Activated naive CD4-positive, alpha-beta T cell treated with anti-CD3 and anti-CD28 coated beads for 36 hours (primary cell): ENCODE data around the gene NID2. TPM values are rescaled to one million over a fixed set of nuclear protein-coding genes. Genes with fewer than 3 reads are reported as not detected.

ENCODE experiments used
- CTCF ChIA-PET: fragments of 350-600 bp; sonication (Branson Sonifier 250); formaldehyde crosslinking; loops from one replicate; lab custom pipeline; 2021; ENCODE audit warnings: antibody characterized with exemption; lab: Charles Lee
- DNase-seq: peaks from one replicate; pipeline ENCODE4 v3.0.0-alpha.2; 2020
- H3K27ac Mint-ChIP-seq: one replicate; pipeline ENCODE4 v1.8.0; 2021; ENCODE audit warnings: mild to moderate bottlenecking, mixed read lengths
- H3K27me3 Mint-ChIP-seq: one replicate; pipeline ENCODE4 v1.8.0; 2021; ENCODE audit warnings: low read depth, mixed read lengths
- H3K36me3 Mint-ChIP-seq: one replicate; pipeline ENCODE4 v1.8.0; 2021; ENCODE audit warnings: low read depth, mixed read lengths
- H3K4me1 Mint-ChIP-seq: one replicate; pipeline ENCODE4 v1.8.0; 2021; ENCODE audit warnings: low read depth, mixed read lengths
- H3K4me3 Mint-ChIP-seq: one replicate; pipeline ENCODE4 v1.8.0; 2021; ENCODE audit warnings: mild to moderate bottlenecking, moderate library complexity, mixed read lengths
- H3K9me3 Mint-ChIP-seq: one replicate; pipeline ENCODE4 v1.8.0; 2021; ENCODE audit warnings: mixed read lengths
- intact Hi-C: fragments of 100-400 bp; cut with micrococcal nuclease; formaldehyde crosslinking; loops from one replicate; pipeline ENCODE4 v1.15.1; 2023
- total RNA-seq, 2 experiments: library from RNA; stranded (reverse); gene quantifications; one replicate each; pipeline ENCODE4 v1.2.3, GENCODE V29; 2021

Gene NID2
- total RNA-seq, 2 experiments from 2014 or later: not detected

- Mint-ChIP-seq H3K27me3 (no peaks in the 10 kb centered on the region), H3K27ac (no peak overlapping the region), H3K4me1 (peaks cover 7% of the 10 kb centered on the region), H3K9me3 (no peaks in the 10 kb centered on the region), H3K36me3 (peaks cover 37% of the 10 kb centered on the region), H3K4me3 (no peak overlapping the region)
- DNase-seq: no peak
- intact Hi-C loops: no loop called here
- CTCF ChIA-PET: no interaction called here
Observed at GRCh38 chr14:52005625-52006024, 63.2 kb downstream of the NID2 start.

- intact Hi-C loops: no loop called here
- Mint-ChIP-seq H3K27me3 (no peaks in the 10 kb centered on the region), H3K4me3 (no peak overlapping the region), H3K36me3 (peaks cover 34% of the 10 kb centered on the region), H3K9me3 (no peaks in the 10 kb centered on the region), H3K4me1 (peaks cover 7% of the 10 kb centered on the region), H3K27ac (no peak overlapping the region)
- CTCF ChIA-PET: interaction anchor here (1.0 kb wide), 2 partner anchors 9 to 128 kb away, joined by 3 to 6 read pairs; no protein-coding TSS in a partner anchor
- no peak for DNase-seq
Observed at GRCh38 chr14:52003324-52003723, 65.5 kb downstream of the NID2 start.

GRCh38 chr14:52002542-52002941 is 66.3 kb downstream of the NID2 start:
- intact Hi-C loops: no loop called here
- DNase-seq: no peak
- Mint-ChIP-seq H3K36me3 (peaks cover 32% of the 10 kb centered on the region), H3K27ac (no peak overlapping the region), H3K9me3 (no peaks in the 10 kb centered on the region), H3K27me3 (no peaks in the 10 kb centered on the region), H3K4me1 (peaks cover 7% of the 10 kb centered on the region), H3K4me3 (no peak overlapping the region)
- CTCF ChIA-PET: no interaction called here

GRCh38 chr14:52000696-52001095 is 68.2 kb downstream of the NID2 start:
- Mint-ChIP-seq H3K9me3 (no peaks in the 10 kb centered on the region), H3K27me3 (no peaks in the 10 kb centered on the region), H3K4me3 (no peak overlapping the region), H3K36me3 (peaks cover 28% of the 10 kb centered on the region), H3K27ac (no peak overlapping the region), H3K4me1 (peaks cover 5% of the 10 kb centered on the region)
- DNase-seq: no peak
- intact Hi-C loops: no loop called here
- CTCF ChIA-PET: no interaction called here

GRCh38 chr14:52000019-52000582 is 68.8 kb downstream of the NID2 start:
- Mint-ChIP-seq H3K4me3 (no peak overlapping the region), H3K36me3 (peaks cover 27% of the 10 kb centered on the region), H3K9me3 (no peaks in the 10 kb centered on the region), H3K27ac (no peak overlapping the region), H3K4me1 (peaks cover 8% of the 10 kb centered on the region), H3K27me3 (no peaks in the 10 kb centered on the region)
- no peak for DNase-seq
- intact Hi-C loops: no loop called here
- CTCF ChIA-PET: no interaction called here

- no peak for DNase-seq
- CTCF ChIA-PET: no interaction called here
- peaks cover 29% of the 10 kb centered on the region for H3K36me3 Mint-ChIP-seq
Observed at GRCh38 chr14:51999084-51999483, 69.8 kb downstream of the NID2 start.

GRCh38 chr14:51998348-51998747 is 70.5 kb downstream of the NID2 start:
- Mint-ChIP-seq H3K36me3 (peaks cover 28% of the 10 kb centered on the region), H3K27ac (no peak overlapping the region), H3K27me3 (no peaks in the 10 kb centered on the region), H3K4me3 (no peak overlapping the region), H3K4me1 (peaks cover 19% of the 10 kb centered on the region), H3K9me3 (no peaks in the 10 kb centered on the region)
- intact Hi-C loops: loop anchor here (5.0 to 10.0 kb wide), 7 partner anchors 74 to 754 kb away; partner anchors contain the start of genes ERO1A, GPR137C, TMX1 and TXNDC16
- CTCF ChIA-PET: no interaction called here
- DNase-seq: no peak

More at GRCh38 chr14:51999084-51999483, 69.8 kb downstream of the NID2 start:
- intact Hi-C loops: loop anchor here (5.0 to 10.0 kb wide), 7 partner anchors 73 to 754 kb away; partner anchors contain the start of genes ERO1A, GPR137C, TMX1 and TXNDC16
- Mint-ChIP-seq H3K4me3 (no peak overlapping the region), H3K4me1 (peaks cover 13% of the 10 kb centered on the region), H3K27ac (no peak overlapping the region), H3K9me3 (no peaks in the 10 kb centered on the region), H3K27me3 (no peaks in the 10 kb centered on the region)

GRCh38 chr14:51996148-51996746 is 72.6 kb downstream of the NID2 start:
- no peak overlapping the region for H3K4me3 Mint-ChIP-seq
- CTCF ChIA-PET: interaction anchor here (0.6 to 1.9 kb wide), 11 partner anchors 14 to 271 kb away, joined by 3 to 10 read pairs (median 4); partner anchors contain the start of gene PTGDR
- H3K9me3 Mint-ChIP-seq: no peaks in the 10 kb centered on the region
- H3K36me3 Mint-ChIP-seq: peaks cover 29% of the 10 kb centered on the region
- H3K27me3 Mint-ChIP-seq: no peaks in the 10 kb centered on the region
- no peak overlapping the region for H3K27ac Mint-ChIP-seq
- intact Hi-C loops: loop anchor here (1.0 to 10.0 kb wide), 9 partner anchors 76 to 751 kb away; partner anchors contain the start of genes ERO1A, GPR137C, TMX1 and TXNDC16
- peaks cover 33% of the 10 kb centered on the region for H3K4me1 Mint-ChIP-seq
- no peak for DNase-seq

- peak overlapping the region; percentile 7 for H3K27ac Mint-ChIP-seq
- H3K27me3 Mint-ChIP-seq: no peaks in the 10 kb centered on the region
- no peaks in the 10 kb centered on the region for H3K9me3 Mint-ChIP-seq
- no peak overlapping the region for H3K4me3 Mint-ChIP-seq
- CTCF ChIA-PET: interaction anchor here (0.7 to 2.2 kb wide), 5 partner anchors 10 to 213 kb away, joined by 3 to 6 read pairs (median 3); no protein-coding TSS in a partner anchor
- peaks cover 27% of the 10 kb centered on the region for H3K36me3 Mint-ChIP-seq
- no peak for DNase-seq
- H3K4me1 Mint-ChIP-seq: peaks cover 44% of the 10 kb centered on the region
- intact Hi-C loops: loop anchor here (10.0 kb wide), 6 partner anchors 421 to 749 kb away; partner anchors contain the start of genes ERO1A, GPR137C, TMX1 and TXNDC16
Observed at GRCh38 chr14:51993285-51993920, 75.5 kb downstream of the NID2 start.

GRCh38 chr14:51990488-51990887 is 78.4 kb downstream of the NID2 start:
- H3K4me1 Mint-ChIP-seq: peaks cover 45% of the 10 kb centered on the region
- DNase-seq: no peak
- no peaks in the 10 kb centered on the region for H3K27me3 Mint-ChIP-seq
- H3K27ac Mint-ChIP-seq: no peak overlapping the region
- no peaks in the 10 kb centered on the region for H3K9me3 Mint-ChIP-seq
- peak overlapping the region; percentile 89 for H3K4me3 Mint-ChIP-seq
- intact Hi-C loops: loop anchor here (10.0 kb wide), 6 partner anchors 424 to 746 kb away; partner anchors contain the start of genes ERO1A, GPR137C, TMX1 and TXNDC16
- CTCF ChIA-PET: interaction anchor here (0.6 to 1.5 kb wide), 2 partner anchors 12 to 284 kb away, joined by 3 to 4 read pairs; no protein-coding TSS in a partner anchor
- H3K36me3 Mint-ChIP-seq: peaks cover 23% of the 10 kb centered on the region

GRCh38 chr14:51989293-51990234 is 79.3 kb downstream of the NID2 start, which contains the start of gene RTRAF:
Gene RTRAF, plus strand, starts transcription at chr14:51989546. Its CDS starts 94 bp downstream, at chr14:51989640.
- H3K27ac Mint-ChIP-seq: peak within 1 kb of the TSS; percentile 85
- intact Hi-C loops: loop anchor here (1.0 to 10.0 kb wide), 8 partner anchors 142 to 745 kb away; partner anchors contain the start of genes ERO1A, GPR137C, TMX1 and TXNDC16
- peak; percentile 93 for DNase-seq
- peak within 1 kb of the TSS; percentile 89 for H3K4me3 Mint-ChIP-seq
- H3K9me3 Mint-ChIP-seq: no peaks in the 10 kb centered on the region
- peaks cover 37% of the 10 kb centered on the region for H3K4me1 Mint-ChIP-seq
- CTCF ChIA-PET: no interaction called here
- H3K36me3 Mint-ChIP-seq: peaks cover 16% of the 10 kb centered on the region
- H3K27me3 Mint-ChIP-seq: no peaks in the 10 kb centered on the region
